ENCODE results near the gene SRPX2. TPM values are rescaled to one million over a fixed set of nuclear protein-coding genes. Genes with fewer than 3 reads are reported as not detected.

The SRPX2 gene
- total and polyA plus RNA-seq, 2 of the 13 experiments (the other 11 are each of a cell fraction or from before 2014, with no cell fraction given), result 1.5 to 6.7 TPM

- TF ChIP-seq ZNF275 (CRISPR knock-in tag; IDR thresholded peaks at IDR 0.05; ENCODE audit: borderline replicate concordance) (no peak), ZNF142 (CRISPR knock-in tag; IDR thresholded peaks at IDR 0.05) (no peak), ZNF784 (CRISPR knock-in tag; IDR thresholded peaks at IDR 0.05; ENCODE audit: borderline replicate concordance) (no peak), ZFP91 (CRISPR knock-in tag; IDR thresholded peaks at IDR 0.05; ENCODE audit: borderline replicate concordance) (no peak), ZFP41 (CRISPR knock-in tag; IDR thresholded peaks at IDR 0.05; ENCODE audit: borderline replicate concordance) (no peak), MTERF4 (CRISPR knock-in tag; IDR thresholded peaks at IDR 0.05) (no peak), ZFP90 (CRISPR knock-in tag; IDR thresholded peaks at IDR 0.05; ENCODE audit: borderline replicate concordance) (no peak), CTCF (CRISPR knock-in tag; IDR thresholded peaks at IDR 0.05) (0 out of 2 replicates have a peak, but pooled peaks have one; percentile 13), PBX3 (CRISPR knock-in tag; IDR thresholded peaks at IDR 0.05; ENCODE audit: borderline replicate concordance) (no peak), HHEX (CRISPR knock-in tag; IDR thresholded peaks at IDR 0.05) (no peak), FOXC1 (CRISPR knock-in tag; IDR thresholded peaks at IDR 0.05; ENCODE audit: borderline replicate concordance) (no peak), ZNF788 (CRISPR knock-in tag; IDR thresholded peaks at IDR 0.05; ENCODE audit: borderline replicate concordance) (no peak), ZNF777 (CRISPR knock-in tag; IDR thresholded peaks at IDR 0.05) (peak; percentile 51; the same call in 1 of the 2 replicates)
Observed at GRCh38 chrX:100649550-100650356, 5.8 kb downstream of the SRPX2 start (continued).
